Mesodermal cell (in vitro differentiated cells): ENCODE results near the gene CRTC3.

Experiments
- H3K27ac ChIP-seq: 2 replicates; pipeline ENCODE4 v1.7.0; 2013; ENCODE audit warnings: mild to moderate bottlenecking, low read depth, low read length, moderate library complexity; ENCODE audit not compliant: severe bottlenecking
- H3K36me3 ChIP-seq: 2 replicates; pipeline ENCODE4 v1.7.1; 2013; ENCODE audit warnings: mild to moderate bottlenecking, low read length, moderate library complexity; ENCODE audit not compliant: control insufficient read depth, insufficient read depth
- H3K4me1 ChIP-seq: one replicate; pipeline ENCODE4 v1.7.1; 2013; ENCODE audit warnings: mild to moderate bottlenecking, low read length; ENCODE audit not compliant: insufficient read depth, control insufficient read depth, poor library complexity, severe bottlenecking
- H3K4me3 ChIP-seq: 2 replicates; pipeline ENCODE4 v1.7.0; 2013; ENCODE audit warnings: low read length, control low read depth, mild to moderate bottlenecking; ENCODE audit not compliant: insufficient read depth, poor library complexity, severe bottlenecking; ENCODE audit errors: extremely low read depth
- H3K9me3 ChIP-seq: 2 replicates; pipeline ENCODE4 v1.7.1; 2013; ENCODE audit warnings: mild to moderate bottlenecking, low read length, moderate library complexity; ENCODE audit not compliant: control insufficient read depth
- WGBS, 2 experiments: methylation state at CpG; one replicate each; pipeline ENCODE4 v1.1.5; 2013; ENCODE audit warnings: missing lambda C conversion rate in 2 of 2; ENCODE audit not compliant: insufficient coverage in 2 of 2; 5-methylcytosine and 5-hydroxymethylcytosine counted together

The CRTC3 gene

DNA sequence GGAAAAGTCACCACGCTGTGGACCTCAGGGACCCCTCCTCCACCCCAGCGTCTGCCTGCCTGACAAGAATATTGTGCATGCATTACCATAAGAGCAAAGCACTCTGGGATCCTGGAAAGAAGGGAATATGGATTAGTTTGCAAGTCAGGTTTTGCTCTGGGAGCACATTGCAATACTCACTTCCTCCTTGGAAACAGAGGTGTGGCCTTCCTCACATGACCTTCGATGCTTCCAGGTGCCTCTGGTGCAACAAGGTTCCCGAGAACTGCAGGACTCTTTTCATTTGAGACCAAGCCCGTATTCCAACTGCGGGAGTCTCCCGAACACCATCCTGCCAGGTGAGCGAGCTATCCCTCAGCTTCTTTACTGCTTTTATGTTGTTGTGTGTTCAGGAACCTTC is 111.1 kb downstream of the CRTC3 start:
- peaks cover 40% of the 10 kb centered on the region for H3K36me3 ChIP-seq
- 94 to 100% methylated on average over 2 of the region's 8 CpGs for WGBS, 2 experiments
- no peak overlapping the region for H3K27ac ChIP-seq
- H3K9me3 ChIP-seq = no peaks in the 10 kb centered on the region
- no peaks in the 10 kb centered on the region for H3K4me1 ChIP-seq
- no peak overlapping the region for H3K4me3 ChIP-seq

DNA sequence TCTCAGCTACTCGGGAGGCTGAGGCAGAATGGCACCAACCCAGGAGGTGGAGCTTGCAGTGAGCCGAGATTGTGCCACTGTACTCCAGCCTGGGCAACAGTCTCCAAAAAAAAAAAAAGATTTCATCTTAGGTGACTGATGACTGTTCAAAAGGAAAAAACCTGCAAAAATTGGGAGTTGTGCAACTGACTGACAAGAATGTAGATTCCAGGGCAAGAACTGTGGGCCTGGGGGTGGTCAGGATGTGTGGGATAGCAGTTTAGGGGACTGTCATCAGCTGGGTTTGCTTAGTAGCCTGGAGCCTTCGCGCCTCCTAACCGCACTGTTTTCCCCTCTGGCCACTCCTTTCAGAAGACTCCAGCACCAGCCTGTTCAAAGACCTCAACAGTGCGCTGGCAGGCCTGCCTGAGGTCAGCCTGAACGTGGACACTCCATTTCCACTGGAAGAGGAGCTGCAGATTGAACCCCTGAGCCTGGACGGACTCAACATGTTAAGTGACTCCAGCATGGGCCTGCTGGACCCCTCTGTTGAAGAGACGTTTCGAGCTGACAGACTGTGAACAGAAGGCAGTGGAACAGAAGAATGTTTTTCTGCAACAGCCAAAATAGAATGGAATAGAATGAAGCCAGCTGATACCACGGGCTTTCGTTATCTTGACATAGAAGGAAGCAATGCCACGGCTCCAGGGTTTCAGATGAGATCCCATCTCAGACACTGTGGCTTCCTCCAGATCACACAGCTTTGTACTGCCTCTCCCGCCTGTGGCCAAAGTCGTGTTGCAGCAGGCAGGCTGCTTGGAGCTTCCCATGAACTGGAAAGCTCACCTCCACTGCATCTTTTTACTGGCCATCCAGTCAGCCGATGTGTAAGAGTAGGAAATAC is 112.1 kb downstream of the CRTC3 start:
- Histone ChIP-seq H3K36me3 (peaks cover 40% of the 10 kb centered on the region), H3K4me3 (no peak overlapping the region), H3K9me3 (no peaks in the 10 kb centered on the region), H3K27ac (no peak overlapping the region), H3K4me1 (no peaks in the 10 kb centered on the region)
- WGBS, 2 experiments = 94 to 96% methylated on average over 15 to 16 of the region's 16 CpGs

DNA sequence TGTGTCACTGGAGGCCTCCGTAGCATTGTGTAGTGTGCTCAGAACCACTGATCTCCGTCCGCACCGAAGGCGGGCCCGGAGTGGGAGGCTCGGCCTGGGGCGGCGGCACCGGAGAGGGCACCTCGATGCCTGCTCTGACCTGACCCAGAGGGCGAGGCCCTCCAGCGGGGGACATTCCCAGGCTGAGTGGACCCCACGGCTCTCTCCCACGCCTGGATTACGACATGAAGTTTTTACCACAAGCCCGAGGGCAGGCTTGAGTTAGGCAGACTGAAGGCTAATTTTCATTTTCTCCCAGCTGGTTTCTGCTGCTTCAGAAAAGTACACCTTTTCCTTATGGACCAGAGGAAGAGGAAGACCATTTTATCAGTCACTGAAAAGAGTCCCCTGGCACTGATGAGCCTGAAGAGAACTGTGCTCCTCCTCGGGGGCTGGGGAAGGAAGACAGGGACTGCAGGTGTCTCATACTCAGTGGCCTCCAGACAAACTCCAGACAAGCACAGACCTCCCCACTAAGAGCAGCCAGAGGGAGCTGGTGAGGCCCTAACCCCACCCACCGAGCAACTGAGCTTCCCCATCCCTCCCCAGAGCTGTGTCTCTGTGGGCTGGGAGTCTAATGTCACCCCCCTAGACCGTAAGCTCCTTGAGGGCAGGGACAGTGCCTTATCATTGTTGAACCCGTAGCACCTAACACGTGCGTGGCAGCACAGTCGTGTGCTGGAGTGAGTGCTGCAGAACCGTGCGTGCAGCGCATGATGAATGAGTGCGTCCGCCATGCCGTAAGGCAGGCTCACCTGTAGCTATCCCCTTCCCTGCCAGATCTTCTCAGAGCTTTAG is 113.0 kb downstream of the CRTC3 start:
- no peak overlapping the region for H3K4me3 ChIP-seq
- no peaks in the 10 kb centered on the region for H3K9me3 ChIP-seq
- no peaks in the 10 kb centered on the region for H3K4me1 ChIP-seq
- H3K27ac ChIP-seq = no peak overlapping the region
- H3K36me3 ChIP-seq = peaks cover 40% of the 10 kb centered on the region
- WGBS, 2 experiments = 93% methylated on average over 23 to 30 of the region's 30 CpGs

DNA sequence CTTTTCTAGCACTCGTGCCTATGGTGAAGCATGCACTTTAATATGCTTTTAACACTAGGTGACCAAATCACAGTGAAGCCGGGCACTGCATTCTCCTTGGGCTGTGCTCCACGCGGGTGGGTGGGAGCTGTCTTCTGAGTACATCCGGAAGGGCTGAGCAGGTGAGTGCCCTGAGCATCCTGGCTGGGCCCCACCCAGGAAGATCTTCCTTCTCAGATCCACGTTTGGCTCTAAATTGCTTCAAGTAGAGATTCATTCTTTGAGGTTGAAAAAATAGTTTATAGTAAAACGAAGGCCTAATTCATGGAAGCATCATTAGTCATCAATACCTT is 113.5 kb downstream of the CRTC3 start:
- Histone ChIP-seq H3K9me3 (no peaks in the 10 kb centered on the region), H3K27ac (no peak overlapping the region), H3K4me3 (no peak overlapping the region), H3K36me3 (peaks cover 40% of the 10 kb centered on the region), H3K4me1 (no peaks in the 10 kb centered on the region)
- WGBS, 2 experiments = 94 to 98% methylated on average over 4 to 5 of the region's 7 CpGs

DNA sequence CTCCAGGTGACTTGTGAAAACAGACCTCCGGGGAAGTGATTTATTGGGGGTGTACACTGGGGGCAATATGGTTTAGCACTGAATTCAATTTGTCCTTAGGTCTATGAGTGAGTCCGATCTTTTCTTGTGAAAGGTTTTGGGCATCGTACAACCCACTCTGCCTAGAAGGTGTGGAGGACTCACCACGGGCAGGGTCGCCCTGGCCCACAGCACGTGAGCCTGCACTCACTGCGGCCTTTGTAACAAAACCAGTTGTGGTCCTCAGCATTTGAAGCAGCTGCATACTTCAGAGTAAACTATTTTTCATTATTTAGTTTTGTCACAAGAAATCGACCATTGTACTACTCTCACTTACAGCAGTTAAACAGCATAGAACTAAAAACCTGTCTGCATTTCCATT is 114.8 kb downstream of the CRTC3 start:
- no peak overlapping the region for H3K27ac ChIP-seq
- whole genome bisulfite sequencing, 2 experiments = 94 to 96% methylated on average over 6 to 7 of the region's 8 CpGs
- H3K4me1 ChIP-seq = peaks cover 2% of the 10 kb centered on the region
- no peaks in the 10 kb centered on the region for H3K9me3 ChIP-seq
- H3K36me3 ChIP-seq = peaks cover 32% of the 10 kb centered on the region
- H3K4me3 ChIP-seq = no peak overlapping the region

DNA sequence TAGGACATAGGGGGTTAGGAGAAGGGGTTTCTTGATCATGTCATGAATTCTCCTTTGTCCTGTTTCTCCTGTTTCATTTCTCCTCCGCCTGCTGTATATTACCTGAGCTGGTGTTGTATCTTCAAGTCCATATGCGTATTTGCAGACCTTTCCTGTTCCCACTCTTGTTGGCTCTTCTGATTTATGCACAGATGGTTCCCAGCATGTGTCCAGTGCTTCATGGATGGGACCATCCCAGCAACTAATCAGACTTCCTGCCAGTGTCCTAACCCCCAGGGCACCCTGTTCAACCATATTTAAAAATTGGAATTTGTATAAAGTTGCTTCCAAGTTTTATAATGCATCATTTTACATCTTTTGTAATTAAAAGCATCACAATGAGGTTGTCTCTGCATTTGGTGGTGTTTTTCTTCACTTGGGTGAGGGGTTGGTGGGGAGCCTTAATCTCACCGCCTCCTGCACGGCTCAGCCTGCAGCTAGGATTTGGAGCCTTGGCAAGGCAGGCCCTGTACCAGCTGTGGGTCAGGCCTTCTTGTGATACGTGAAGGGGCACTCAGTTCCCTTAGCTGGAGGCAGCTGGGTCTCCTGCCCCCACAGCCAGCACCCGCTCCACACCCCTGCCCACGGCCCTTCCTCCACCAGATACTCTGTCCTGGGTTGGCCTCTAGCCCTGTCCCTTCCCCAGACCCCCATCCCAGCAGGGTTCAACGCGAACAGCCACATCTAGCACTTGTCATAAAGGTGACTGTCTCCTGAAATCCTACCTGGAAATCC is 115.4 kb downstream of the CRTC3 start:
- H3K36me3 ChIP-seq = peaks cover 32% of the 10 kb centered on the region
- WGBS, 2 experiments = 88 to 93% methylated on average over 5 to 9 of the region's 9 CpGs
- peaks cover 8% of the 10 kb centered on the region for H3K4me1 ChIP-seq
- no peak overlapping the region for H3K4me3 ChIP-seq
- no peaks in the 10 kb centered on the region for H3K9me3 ChIP-seq
- no peak overlapping the region for H3K27ac ChIP-seq

DNA sequence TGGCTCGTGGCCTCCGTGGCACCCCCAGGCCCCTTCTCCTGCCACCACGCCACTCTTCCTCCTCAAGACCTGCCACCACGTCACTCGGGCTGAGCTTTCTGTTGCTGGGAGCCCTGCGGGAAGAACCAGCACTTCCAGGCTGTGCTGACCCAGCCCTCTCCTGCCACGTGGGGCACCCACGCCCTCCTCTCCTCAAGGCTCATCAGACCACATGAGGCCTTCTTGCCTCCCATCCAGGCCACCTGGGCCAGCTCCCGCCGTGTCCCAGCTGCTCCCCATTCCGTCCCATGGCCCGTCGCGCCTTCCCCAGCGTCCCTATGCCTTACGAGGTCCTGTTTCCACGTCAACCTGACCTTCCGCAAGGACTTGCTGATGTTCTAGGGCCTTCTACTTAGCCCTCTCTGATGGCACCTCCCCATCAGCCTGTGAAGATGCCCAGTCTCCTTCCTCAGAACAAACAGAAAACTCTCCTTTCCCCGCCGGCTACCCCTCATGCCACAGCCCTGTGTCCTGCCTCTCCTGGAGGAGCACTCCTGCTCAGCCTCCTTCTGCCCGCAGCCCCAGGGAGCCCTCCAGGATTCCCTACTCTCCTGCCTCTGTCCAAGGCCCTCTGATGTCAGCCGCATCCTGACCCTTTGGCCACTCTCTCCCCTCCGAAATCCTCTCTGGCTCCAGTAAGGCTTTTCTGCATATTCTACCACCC is 116.3 kb downstream of the CRTC3 start:
- WGBS, 2 experiments = 89 to 90% methylated on average over 22 to 23 of the region's 23 CpGs
- H3K9me3 ChIP-seq = no peaks in the 10 kb centered on the region
- H3K36me3 ChIP-seq = peaks cover 25% of the 10 kb centered on the region
- H3K4me3 ChIP-seq = no peak overlapping the region
- peaks cover 14% of the 10 kb centered on the region for H3K4me1 ChIP-seq
- no peak overlapping the region for H3K27ac ChIP-seq

DNA sequence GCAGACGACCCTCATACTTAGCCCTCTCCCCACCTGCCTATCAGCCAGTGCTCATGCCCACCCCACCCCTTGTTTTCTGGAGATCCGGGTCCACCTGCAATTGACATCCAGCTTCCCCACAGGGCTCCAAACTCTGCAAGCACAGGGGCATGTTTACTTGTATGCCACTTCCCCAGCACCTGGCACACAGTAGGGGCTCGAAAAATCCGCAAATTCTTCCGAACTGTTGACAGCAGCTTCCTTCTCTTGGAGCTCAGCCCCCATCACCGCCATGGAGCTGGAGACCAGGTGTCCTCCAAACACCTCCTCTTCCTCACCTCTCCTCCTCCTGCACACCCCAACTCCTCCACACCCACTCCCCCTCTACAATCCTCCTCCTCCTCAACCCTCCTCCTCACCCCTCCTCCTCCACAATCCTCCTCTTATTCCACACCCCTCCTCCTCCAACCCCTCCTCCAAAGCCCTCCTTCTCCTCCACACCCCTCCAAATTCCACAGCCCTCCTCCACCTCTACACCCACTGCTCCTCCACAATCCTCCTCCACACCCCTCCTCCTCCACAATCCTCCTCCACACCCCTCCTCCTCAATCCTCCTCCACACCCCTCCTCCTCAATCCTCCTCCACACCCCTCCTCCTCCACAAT is 117.1 kb downstream of the CRTC3 start:
- WGBS, 2 experiments = 81% methylated on average over 3 to 6 of the region's 6 CpGs
- H3K4me1 ChIP-seq = peaks cover 14% of the 10 kb centered on the region
- H3K27ac ChIP-seq = no peak overlapping the region
- H3K9me3 ChIP-seq = no peaks in the 10 kb centered on the region
- peaks cover 20% of the 10 kb centered on the region for H3K36me3 ChIP-seq
- H3K4me3 ChIP-seq = no peak overlapping the region

DNA sequence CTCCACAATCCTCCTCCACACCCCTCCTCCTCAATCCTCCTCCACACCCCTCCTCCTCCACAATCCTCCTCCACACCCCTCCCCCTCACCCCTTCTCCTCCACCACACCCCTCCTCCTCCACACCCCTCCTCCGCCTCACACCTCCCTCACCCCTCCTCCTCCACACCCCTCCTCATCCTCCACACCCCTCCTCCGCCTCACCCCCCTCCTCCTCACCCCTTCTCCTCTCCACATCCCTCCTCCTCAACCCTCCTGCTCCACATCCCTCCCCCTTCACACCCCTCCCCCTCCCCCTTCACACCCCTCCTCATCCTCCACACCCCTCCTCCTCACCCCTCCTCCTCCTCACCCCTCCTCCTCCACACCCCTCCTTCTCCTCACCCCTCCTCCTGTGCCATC is 117.6 kb downstream of the CRTC3 start:
- Histone ChIP-seq H3K4me3 (no peak overlapping the region), H3K9me3 (no peaks in the 10 kb centered on the region), H3K36me3 (peaks cover 15% of the 10 kb centered on the region), H3K4me1 (peaks cover 14% of the 10 kb centered on the region), H3K27ac (no peak overlapping the region)
- WGBS, 2 experiments = 73% methylated on average over 2 of the region's 2 CpGs; no CpG with 5 or more reads in 1 of the 2 experiments
